ENCODE data around the gene KRT36. TPM values are rescaled to one million over a fixed set of nuclear protein-coding genes. Genes with fewer than 3 reads are reported as not detected.

Gene KRT36
- total and polyA plus RNA-seq, 8 donors: not detected

- H3K36me3 ChIP-seq: no peaks in the 10 kb centered on the region
- WGBS, 5 donors: 69 to 84% (median 78%) methylated on average over 21 to 29 of the region's 29 CpGs
- no peaks in the 10 kb centered on the region for H3K9me3 ChIP-seq
- DNase-seq: peak in 1 of 2 donors; percentile 49
- intact Hi-C loops (cut with DNase I; ENCODE audit: low total_unique reads): no loop called here
- H3K27me3 ChIP-seq: peaks cover 0 to 15% (median 0%) of the 10 kb centered on the region in 3 donors
- H3K4me3 ChIP-seq: no peak overlapping the region
- H3K4me1 ChIP-seq: peaks cover 0 to 15% (median 5%) of the 10 kb centered on the region in 4 donors
- no peak overlapping the region for H3K27ac ChIP-seq
- TF ChIP-seq POLR2A (IDR thresholded peaks at IDR 0.05) (no peak), EP300 (IDR thresholded peaks at IDR 0.05) (no peak), POLR2AphosphoS5 (IDR thresholded peaks at IDR 0.05) (no peak)
- TF ChIP-seq, protein P1, sequence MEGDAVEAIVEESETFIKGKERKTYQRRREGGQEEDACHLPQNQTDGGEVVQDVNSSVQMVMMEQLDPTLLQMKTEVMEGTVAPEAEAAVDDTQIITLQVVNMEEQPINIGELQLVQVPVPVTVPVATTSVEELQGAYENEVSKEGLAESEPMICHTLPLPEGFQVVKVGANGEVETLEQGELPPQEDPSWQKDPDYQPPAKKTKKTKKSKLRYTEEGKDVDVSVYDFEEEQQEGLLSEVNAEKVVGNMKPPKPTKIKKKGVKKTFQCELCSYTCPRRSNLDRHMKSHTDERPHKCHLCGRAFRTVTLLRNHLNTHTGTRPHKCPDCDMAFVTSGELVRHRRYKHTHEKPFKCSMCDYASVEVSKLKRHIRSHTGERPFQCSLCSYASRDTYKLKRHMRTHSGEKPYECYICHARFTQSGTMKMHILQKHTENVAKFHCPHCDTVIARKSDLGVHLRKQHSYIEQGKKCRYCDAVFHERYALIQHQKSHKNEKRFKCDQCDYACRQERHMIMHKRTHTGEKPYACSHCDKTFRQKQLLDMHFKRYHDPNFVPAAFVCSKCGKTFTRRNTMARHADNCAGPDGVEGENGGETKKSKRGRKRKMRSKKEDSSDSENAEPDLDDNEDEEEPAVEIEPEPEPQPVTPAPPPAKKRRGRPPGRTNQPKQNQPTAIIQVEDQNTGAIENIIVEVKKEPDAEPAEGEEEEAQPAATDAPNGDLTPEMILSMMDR (IDR thresholded peaks at IDR 0.05): peak in 1 of 7 experiments; percentile 30
These were observed 2.7 kb downstream of the KRT36 start for GRCh38 chr17:41486809-41487530.

DNA sequence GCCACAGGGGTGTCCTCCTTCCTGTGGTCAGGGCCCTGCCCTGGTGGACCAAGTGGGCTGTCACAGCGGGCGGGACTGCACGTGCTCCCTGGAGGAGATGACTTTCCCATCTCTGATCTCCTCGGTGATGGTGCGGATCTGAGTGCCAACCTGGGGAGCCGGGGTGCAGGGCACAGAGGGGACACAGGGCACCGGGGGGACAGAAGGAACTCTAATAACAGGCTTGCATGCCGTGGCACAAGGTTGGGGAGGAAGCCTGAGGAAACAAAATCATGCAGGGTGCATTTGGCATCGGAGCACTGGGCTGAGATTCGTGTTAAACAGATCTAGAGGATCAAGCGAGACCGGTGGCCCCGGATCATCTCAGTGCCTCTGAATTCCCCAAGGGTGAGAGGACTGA is 3.4 kb downstream of the KRT36 start:
- intact Hi-C loops (cut with DNase I; ENCODE audit: low total_unique reads): no loop called here
- WGBS, 5 donors: 87 to 96% (median 95%) methylated on average over 7 to 13 of the region's 13 CpGs
- H3K9me3 ChIP-seq: no peaks in the 10 kb centered on the region
- no peak overlapping the region for H3K4me3 ChIP-seq
- no peak for TF ChIP-seq EP300 (IDR thresholded peaks at IDR 0.05)
- no peak for TF ChIP-seq POLR2A (IDR thresholded peaks at IDR 0.05)
- no peak for TF ChIP-seq POLR2AphosphoS5 (IDR thresholded peaks at IDR 0.05)
- peaks cover 0 to 15% (median 0%) of the 10 kb centered on the region in 3 donors for H3K27me3 ChIP-seq
- H3K36me3 ChIP-seq: no peaks in the 10 kb centered on the region
- H3K4me1 ChIP-seq: peaks cover 0 to 15% (median 5%) of the 10 kb centered on the region in 4 donors
- H3K27ac ChIP-seq: no peak overlapping the region
- DNase-seq: no peak

- H3K9me3 ChIP-seq: no peaks in the 10 kb centered on the region
- TF ChIP-seq POLR2A (IDR thresholded peaks at IDR 0.05) (no peak), EP300 (IDR thresholded peaks at IDR 0.05) (no peak), POLR2AphosphoS5 (IDR thresholded peaks at IDR 0.05) (no peak)
- TF ChIP-seq, protein P1 (IDR thresholded peaks at IDR 0.05): no peak
- 73 to 91% (median 86%) methylated on average over 8 of the region's 8 CpGs for WGBS, 5 donors
These were observed 4.5 kb downstream of the KRT36 start for GRCh38 chr17:41484920-41485904.

GRCh38 chr17:41483991-41484826 is 5.5 kb downstream of the KRT36 start:
- Histone ChIP-seq H3K27me3 (peaks cover 0 to 15% (median 0%) of the 10 kb centered on the region in 3 donors), H3K9me3 (no peaks in the 10 kb centered on the region), H3K36me3 (no peaks in the 10 kb centered on the region), H3K4me1 (peaks cover 0 to 15% (median 5%) of the 10 kb centered on the region in 4 donors), H3K27ac (no peak overlapping the region), H3K4me3 (no peak overlapping the region)
- TF ChIP-seq POLR2AphosphoS5 (IDR thresholded peaks at IDR 0.05) (no peak), EP300 (IDR thresholded peaks at IDR 0.05) (no peak), POLR2A (IDR thresholded peaks at IDR 0.05) (no peak)
- TF ChIP-seq, protein P1 (IDR thresholded peaks at IDR 0.05): no peak
- WGBS, 5 donors: 28 to 56% (median 33%) methylated on average over 7 of the region's 7 CpGs
- intact Hi-C loops (cut with DNase I; ENCODE audit: low total_unique reads): no loop called here
- DNase-seq: no peak

More at GRCh38 chr17:41484920-41485904, 4.5 kb downstream of the KRT36 start:
- intact Hi-C loops (cut with DNase I; ENCODE audit: low total_unique reads): no loop called here
- Histone ChIP-seq H3K4me1 (peaks cover 0 to 15% (median 5%) of the 10 kb centered on the region in 4 donors), H3K36me3 (no peaks in the 10 kb centered on the region), H3K4me3 (no peak overlapping the region), H3K27me3 (peaks cover 0 to 15% (median 0%) of the 10 kb centered on the region in 3 donors), H3K27ac (no peak overlapping the region)
- no peak for DNase-seq

Measured in stomach (tissue), 9 donors.